ENCODE data around the gene IQCF6.

Gene IQCF6

DNA sequence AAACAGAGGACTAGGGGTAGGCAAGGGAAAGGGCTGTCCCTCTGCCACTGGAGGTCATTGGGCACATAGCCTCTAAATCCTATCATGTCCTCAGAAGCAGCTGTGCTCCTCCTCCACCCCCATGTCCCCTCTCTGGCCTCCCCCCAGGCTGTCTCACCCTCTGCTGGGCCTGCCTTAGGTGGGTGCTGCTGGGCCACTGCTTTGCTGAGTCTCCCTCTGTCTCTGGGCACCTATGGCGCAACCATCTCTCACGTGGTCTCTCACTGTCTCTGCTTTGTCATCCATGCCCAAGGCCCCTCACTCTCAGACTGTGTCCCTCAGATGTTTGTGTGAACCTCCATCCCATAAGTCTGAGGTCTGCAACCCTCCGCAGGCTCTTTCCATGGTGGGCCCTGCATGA is 35.0 kb upstream of the IQCF6 start:
- no peak for DNase-seq (ENCODE audit: low spot score)
- TF ChIP-seq, protein P1, sequence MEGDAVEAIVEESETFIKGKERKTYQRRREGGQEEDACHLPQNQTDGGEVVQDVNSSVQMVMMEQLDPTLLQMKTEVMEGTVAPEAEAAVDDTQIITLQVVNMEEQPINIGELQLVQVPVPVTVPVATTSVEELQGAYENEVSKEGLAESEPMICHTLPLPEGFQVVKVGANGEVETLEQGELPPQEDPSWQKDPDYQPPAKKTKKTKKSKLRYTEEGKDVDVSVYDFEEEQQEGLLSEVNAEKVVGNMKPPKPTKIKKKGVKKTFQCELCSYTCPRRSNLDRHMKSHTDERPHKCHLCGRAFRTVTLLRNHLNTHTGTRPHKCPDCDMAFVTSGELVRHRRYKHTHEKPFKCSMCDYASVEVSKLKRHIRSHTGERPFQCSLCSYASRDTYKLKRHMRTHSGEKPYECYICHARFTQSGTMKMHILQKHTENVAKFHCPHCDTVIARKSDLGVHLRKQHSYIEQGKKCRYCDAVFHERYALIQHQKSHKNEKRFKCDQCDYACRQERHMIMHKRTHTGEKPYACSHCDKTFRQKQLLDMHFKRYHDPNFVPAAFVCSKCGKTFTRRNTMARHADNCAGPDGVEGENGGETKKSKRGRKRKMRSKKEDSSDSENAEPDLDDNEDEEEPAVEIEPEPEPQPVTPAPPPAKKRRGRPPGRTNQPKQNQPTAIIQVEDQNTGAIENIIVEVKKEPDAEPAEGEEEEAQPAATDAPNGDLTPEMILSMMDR (IDR thresholded peaks at IDR 0.05; ENCODE audit: extremely low read depth, missing control alignments): no peak

DNA sequence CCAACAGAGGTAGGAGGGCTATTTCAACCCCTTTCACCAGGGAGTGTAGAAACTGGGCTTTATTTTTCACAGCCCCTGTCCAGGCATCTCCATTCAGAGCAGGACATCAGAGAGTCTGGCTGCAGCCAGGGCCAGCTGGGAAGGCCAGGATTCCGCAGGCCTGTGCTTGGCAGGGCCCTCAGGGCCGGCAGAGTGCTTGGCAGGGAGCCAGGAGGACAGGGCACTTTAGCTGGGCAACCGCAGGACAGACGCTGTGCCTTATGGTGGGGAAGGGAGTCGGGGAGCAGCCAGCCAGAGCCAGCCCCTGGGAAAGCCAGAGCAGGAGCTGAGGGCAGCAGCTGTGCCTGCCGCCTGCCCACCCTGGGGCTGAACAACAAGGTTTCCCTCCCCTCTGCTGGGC is 34.5 kb upstream of the IQCF6 start:
- no peak for DNase-seq (ENCODE audit: low spot score)
- TF ChIP-seq, protein P1 (IDR thresholded peaks at IDR 0.05; ENCODE audit: extremely low read depth, missing control alignments): no peak

DNA sequence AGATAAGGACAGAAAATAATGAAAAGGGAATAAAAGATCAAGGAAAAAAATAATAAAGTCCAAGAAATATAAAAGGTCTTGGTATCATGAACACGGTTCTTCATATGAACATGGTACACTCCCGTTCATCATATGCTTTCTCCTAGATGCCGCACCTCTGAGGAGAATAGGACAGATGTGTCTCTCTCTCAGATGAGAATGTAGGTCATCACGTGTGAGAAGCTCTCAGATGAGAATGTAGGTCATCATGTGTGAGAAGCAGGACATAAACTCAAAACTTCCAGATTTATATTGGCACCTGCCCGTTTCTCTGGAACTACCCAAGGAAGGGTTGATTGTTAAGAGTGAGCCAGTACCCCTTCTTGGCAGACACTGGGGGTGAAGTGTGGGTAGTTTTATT is 29.9 kb upstream of the IQCF6 start:
- no peak for DNase-seq (ENCODE audit: low spot score)
- TF ChIP-seq, protein P1 (IDR thresholded peaks at IDR 0.05; ENCODE audit: extremely low read depth, missing control alignments): no peak

DNA sequence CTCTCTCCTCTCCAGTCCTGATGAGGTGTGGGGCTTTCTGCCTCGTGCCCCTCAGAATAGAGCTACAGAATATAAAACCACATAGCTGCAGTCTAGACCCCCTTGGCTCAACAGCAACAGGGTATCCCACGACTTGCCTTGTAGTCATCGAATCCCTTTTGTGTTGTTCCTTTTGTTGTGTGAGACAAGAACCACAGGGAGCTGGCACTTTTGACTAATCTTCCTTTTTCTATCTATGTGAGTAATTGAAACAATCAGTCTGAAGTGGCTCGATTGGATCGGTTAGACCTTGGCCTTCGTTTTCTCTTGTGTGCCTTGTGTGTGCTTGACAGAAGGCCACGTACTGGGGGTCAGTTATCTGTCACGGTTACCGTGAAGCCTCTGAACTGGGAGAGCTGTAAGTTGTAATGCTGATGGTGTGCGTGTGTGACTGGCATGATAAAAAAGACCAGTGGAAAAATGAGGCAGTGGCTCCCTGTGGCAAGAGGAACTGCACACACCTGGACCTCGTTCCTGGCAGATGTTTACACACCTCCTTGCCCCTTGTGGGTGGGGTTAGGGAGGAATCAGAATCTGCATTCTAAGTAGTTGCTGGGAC is 23.2 kb upstream of the IQCF6 start:
- DNase-seq (ENCODE audit: low spot score): no peak
- TF ChIP-seq, protein P1 (IDR thresholded peaks at IDR 0.05; ENCODE audit: extremely low read depth, missing control alignments): no peak

DNA sequence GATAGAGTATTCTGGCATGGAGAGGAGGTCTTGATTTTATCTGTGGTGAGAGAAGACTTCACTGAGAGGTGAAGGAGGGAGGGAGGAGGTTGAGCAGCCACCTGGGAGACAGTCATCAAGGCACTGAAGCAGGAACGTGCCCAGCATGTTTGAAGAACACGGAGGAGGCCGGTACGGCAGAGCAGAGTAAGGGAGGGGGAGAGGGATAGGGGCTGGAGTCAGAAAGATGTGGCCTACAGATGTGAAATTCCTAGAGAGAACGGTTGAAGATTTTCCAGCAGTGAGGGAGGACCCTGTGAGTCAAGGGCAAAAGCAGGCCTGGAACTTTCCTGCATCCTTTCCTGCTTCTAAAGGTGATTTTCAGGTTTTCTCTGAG is 21.7 kb upstream of the IQCF6 start:
- TF ChIP-seq, protein P1 (IDR thresholded peaks at IDR 0.05; ENCODE audit: extremely low read depth, missing control alignments): no peak

DNA sequence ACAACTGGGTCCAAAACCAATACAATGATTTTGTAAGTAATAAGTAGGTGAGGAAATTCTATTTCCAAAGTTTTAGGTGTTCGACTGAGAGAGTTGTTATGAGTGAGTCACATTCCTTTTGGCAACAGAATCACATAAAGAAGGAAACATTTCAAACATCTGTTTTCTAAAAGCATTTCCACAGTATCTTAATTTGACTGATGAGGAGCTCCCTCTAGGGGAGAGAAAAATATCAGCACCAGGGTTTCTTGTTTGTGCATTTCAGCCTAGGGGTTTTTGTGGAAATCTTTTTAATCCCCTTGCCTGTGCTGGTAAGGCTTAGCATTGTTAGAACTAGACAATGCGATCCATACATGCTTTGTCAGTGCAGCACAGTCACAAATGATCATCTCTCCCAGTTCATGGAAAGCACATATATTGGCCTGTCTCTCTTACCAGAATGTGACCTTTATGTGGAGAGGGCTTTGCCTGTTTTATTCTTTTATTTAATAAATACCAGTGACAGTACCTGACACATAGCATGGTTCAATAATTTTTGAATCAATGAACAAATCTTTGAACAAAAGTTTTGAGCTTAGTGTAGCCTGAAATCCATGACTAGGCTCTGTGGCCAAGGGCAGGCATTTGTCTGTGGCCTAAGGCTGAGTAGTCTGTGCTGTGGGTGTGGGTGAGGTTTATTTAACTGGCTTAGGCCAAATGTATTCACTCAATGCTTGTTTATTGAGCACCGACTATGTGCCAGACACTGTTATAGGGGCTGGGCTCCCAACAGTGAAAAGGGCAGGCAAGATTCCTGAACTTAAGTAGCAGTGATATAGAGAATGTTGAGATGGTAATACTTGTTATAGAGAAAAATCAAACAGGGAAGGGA is 21.1 kb upstream of the IQCF6 start:
- TF ChIP-seq, protein P1 (IDR thresholded peaks at IDR 0.05; ENCODE audit: extremely low read depth, missing control alignments): peak; percentile 36
- DNase-seq (ENCODE audit: low spot score): peak; percentile 51

More for the DNA sequence above, 21.7 kb upstream of the IQCF6 start:
- DNase-seq (ENCODE audit: low spot score): no peak

DNA sequence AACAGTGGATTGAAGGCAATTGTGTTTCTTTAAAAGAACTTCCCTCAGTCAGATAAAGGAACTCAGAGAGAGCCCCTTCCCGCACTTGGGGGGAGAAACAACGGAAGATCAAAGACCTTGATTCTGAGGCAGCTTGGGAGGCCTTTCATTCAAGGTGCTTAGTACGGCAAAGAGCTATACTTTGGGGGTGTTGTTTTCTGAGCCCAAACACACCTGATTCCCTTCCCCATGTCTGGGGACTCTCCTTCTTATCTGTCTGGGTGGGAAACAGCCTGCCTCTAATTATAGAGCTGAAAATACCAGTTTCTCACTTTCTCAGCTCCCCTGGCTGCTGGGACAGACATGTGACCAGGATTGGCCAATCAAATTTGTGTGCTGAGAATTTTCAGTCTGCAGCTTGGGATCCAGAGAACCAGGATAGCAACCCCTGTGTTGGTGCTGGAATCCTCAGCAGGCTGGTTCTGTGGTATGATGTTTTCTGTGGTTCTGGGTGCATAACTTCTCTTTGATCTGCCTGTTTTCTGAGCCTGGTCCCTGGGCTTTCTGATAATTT is 19.4 kb upstream of the IQCF6 start:
- TF ChIP-seq, protein P1 (IDR thresholded peaks at IDR 0.05; ENCODE audit: extremely low read depth, missing control alignments): no peak
- no peak for DNase-seq (ENCODE audit: low spot score)
